SK-N-SH (cell line): ENCODE data around the gene ZNF592. TPM values are rescaled to one million over a fixed set of nuclear protein-coding genes. Genes with fewer than 3 reads are reported as not detected.

Experiments
- CTCF ChIA-PET: fragments of 300-600, 350-600 bp; formaldehyde crosslinking; extraction: SDS; loops from one replicate; lab custom pipeline; 2021; lab: Yijun Ruan, JAX
- POLR2A ChIA-PET: fragments of 350-600 bp; sonication (Branson Sonifier 250); formaldehyde crosslinking; extraction: SDS; loops from one replicate; lab custom pipeline; 2020; ENCODE audit warnings: antibody characterized with exemption, inconsistent platforms; lab: Yijun Ruan, JAX
- DNase-seq: peaks from one replicate; pipeline ENCODE4 v3.0.0; 2012
- H2AFZ ChIP-seq: fragments of 200-600 bp; sonication (generic); 2 replicates; pipeline ENCODE4 v1.8.1; 2016; ENCODE audit warnings: antibody characterized with exemption, mild to moderate bottlenecking, low read depth
- H3F3A ChIP-seq: fragments of 200-600 bp; sonication (generic); replicated peaks from 2 replicates; pipeline ENCODE3; 2016; ENCODE audit warnings: antibody characterized with exemption, mild to moderate bottlenecking; ENCODE audit not compliant: insufficient read depth
- H3K27ac ChIP-seq, 2 experiments: fragments of 200-500 bp in 1 of 2; fragments of 200-600 bp in 1 of 2; sonication (Bioruptor generic) in 1 of 2; sonication (generic), shearing (Covaris generic) in 1 of 2; 2 replicates each; pipeline versions ENCODE4 v1.5.1 to v1.6.1; 2014 to 2016; ENCODE audit warnings: low read depth in 2 of 2, inconsistent platforms in 1 of 2, low read length in 1 of 2, mild to moderate bottlenecking in 1 of 2, mixed read lengths in 1 of 2
- H3K27me3 ChIP-seq: fragments of 200-600 bp; sonication (generic), shearing (Covaris generic); 2 replicates; pipeline ENCODE4 v1.6.1; 2016; ENCODE audit warnings: mixed run types; ENCODE audit not compliant: insufficient read depth
- H3K36me3 ChIP-seq, 2 experiments: fragments of 200-500 bp in 1 of 2; fragments of 200-600 bp in 1 of 2; sonication (Bioruptor generic) in 1 of 2; sonication (generic) in 1 of 2; replicated peaks in 1 of 2; 2 replicates each; pipeline versions ENCODE3 to v1.5.1; 2014 to 2016; ENCODE audit warnings: low read length in 1 of 2, mild to moderate bottlenecking in 1 of 2; ENCODE audit not compliant: insufficient read depth in 2 of 2, control insufficient read depth in 1 of 2
- H3K4me1 ChIP-seq, 2 experiments: fragments of 200-500 bp in 1 of 2; fragments of 200-600 bp in 1 of 2; sonication (Bioruptor generic) in 1 of 2; sonication (generic), shearing (Covaris generic) in 1 of 2; 2 replicates each; pipeline versions ENCODE4 v1.5.1 to v1.6.1; 2014 to 2016; ENCODE audit warnings: low read depth in 1 of 2, low read length in 1 of 2, mixed run types in 1 of 2; ENCODE audit not compliant: insufficient read depth in 2 of 2, control insufficient read depth in 1 of 2
- H3K4me2 ChIP-seq: fragments of 200-600 bp; sonication (generic), shearing (Covaris generic); 2 replicates; pipeline ENCODE4 v1.6.1; 2017; ENCODE audit warnings: mixed run types
- H3K4me3 ChIP-seq, 2 experiments: fragments of 200-500 bp in 1 of 2; fragments of 200-600 bp in 1 of 2; sonication (Bioruptor generic) in 1 of 2; sonication (generic), shearing (Covaris generic) in 1 of 2; 2 replicates each; pipeline versions ENCODE4 v1.5.1 to v1.8.1; 2014 to 2016; ENCODE audit warnings: low read depth in 2 of 2, inconsistent platforms in 1 of 2, low read length in 1 of 2, mild to moderate bottlenecking in 1 of 2, mixed read lengths in 1 of 2, moderate library complexity in 1 of 2
- H3K79me2 ChIP-seq: fragments of 200-600 bp; sonication (generic); 2 replicates; pipeline ENCODE4 v1.8.1; 2017; ENCODE audit warnings: mild to moderate bottlenecking; ENCODE audit not compliant: insufficient read depth
- H3K9ac ChIP-seq: fragments of 200-600 bp; sonication (generic); 2 replicates; pipeline ENCODE4 v1.6.1; 2017; ENCODE audit warnings: mixed run types
- H3K9me2 ChIP-seq: fragments of 200-600 bp; sonication (generic); 2 replicates; pipeline ENCODE4 v1.6.1; 2017; ENCODE audit warnings: mixed run types
- H3K9me3 ChIP-seq: fragments of 200-600 bp; sonication (generic); 2 replicates; pipeline ENCODE4 v1.6.1; 2017; ENCODE audit warnings: mixed run types, mild to moderate bottlenecking, moderate library complexity
- H4K20me1 ChIP-seq: fragments of 200-600 bp; sonication (generic); 2 replicates; pipeline ENCODE4 v1.6.1; 2017; ENCODE audit warnings: mild to moderate bottlenecking, mixed run types; ENCODE audit not compliant: insufficient read depth
- CHD2 ChIP-seq: fragments of 150-350 bp; IDR thresholded peaks from 2 replicates; pipeline ENCODE4 v1.6.1; 2018; ENCODE audit warnings: low read length; ENCODE audit not compliant: partially characterized antibody
- FOXJ3 ChIP-seq: sonication (generic); formaldehyde crosslinking; IDR thresholded peaks from 2 replicates; pipeline ENCODE4 v1.5.1; 2020; ENCODE audit warnings: mild to moderate bottlenecking, missing genetic modification reagents
- FOXM1 ChIP-seq: IDR thresholded peaks from 2 replicates; pipeline ENCODE4 v1.4.0; 2012; ENCODE audit warnings: low read depth, mild to moderate bottlenecking
- MAX ChIP-seq: IDR thresholded peaks from 2 replicates; pipeline ENCODE4 v1.4.0; 2012; ENCODE audit warnings: low read depth
- MXI1 ChIP-seq: IDR thresholded peaks from 2 replicates; pipeline ENCODE4 v1.6.1; 2012; ENCODE audit warnings: mild to moderate bottlenecking, low read depth, low read length, improper control_type of control experiment
- NFIC ChIP-seq: IDR thresholded peaks from 2 replicates; pipeline ENCODE4 v1.4.0; 2012; ENCODE audit warnings: borderline replicate concordance
- PBX3 ChIP-seq: IDR thresholded peaks from 2 replicates; pipeline ENCODE4; 2012
- POLR2AphosphoS5 ChIP-seq: IDR thresholded peaks from 2 replicates; pipeline ENCODE4 v1.6.1; 2012; ENCODE audit warnings: low read depth, low read length
- RFX5 ChIP-seq: IDR thresholded peaks from 2 replicates; pipeline ENCODE4 v1.6.1; 2012; ENCODE audit warnings: mild to moderate bottlenecking, improper control_type of control experiment, low read length
- RXRA ChIP-seq: IDR thresholded peaks from 2 replicates; pipeline ENCODE4 v1.4.0; 2012; ENCODE audit warnings: low read depth, mild to moderate bottlenecking, borderline replicate concordance
- SIN3A ChIP-seq: IDR thresholded peaks from 2 replicates; pipeline ENCODE4 v1.6.1; 2012; ENCODE audit warnings: low read depth, mild to moderate bottlenecking, low read length, moderate library complexity, borderline replicate concordance
- TAF1 ChIP-seq: IDR thresholded peaks from 2 replicates; pipeline ENCODE4 v1.6.1; 2012; ENCODE audit warnings: low read depth, mild to moderate bottlenecking, low read length, moderate library complexity, borderline replicate concordance
- TEAD4 ChIP-seq: IDR thresholded peaks from 2 replicates; pipeline ENCODE4 v1.4.0; 2012; ENCODE audit warnings: mild to moderate bottlenecking, borderline replicate concordance; ENCODE audit not compliant: insufficient read depth
- WGBS: methylation state at CpG from one replicate; pipeline ENCODE4 v1.1.6; 2017; ENCODE audit warnings: low lambda C conversion rate; 5-methylcytosine and 5-hydroxymethylcytosine counted together
- polyA plus RNA-seq, 3 experiments: library from polyadenylated mRNA; depleted of rRNA; stranded (reverse); fragments of >200 nt; gene quantifications; 2 replicates each; pipeline ENCODE4 v1.2.3, GENCODE V29; 2012

Gene ZNF592
- polyA plus RNA-seq, 1 of the 3 experiments (the other 2 are of a cell fraction), result 8.0 TPM

DNA sequence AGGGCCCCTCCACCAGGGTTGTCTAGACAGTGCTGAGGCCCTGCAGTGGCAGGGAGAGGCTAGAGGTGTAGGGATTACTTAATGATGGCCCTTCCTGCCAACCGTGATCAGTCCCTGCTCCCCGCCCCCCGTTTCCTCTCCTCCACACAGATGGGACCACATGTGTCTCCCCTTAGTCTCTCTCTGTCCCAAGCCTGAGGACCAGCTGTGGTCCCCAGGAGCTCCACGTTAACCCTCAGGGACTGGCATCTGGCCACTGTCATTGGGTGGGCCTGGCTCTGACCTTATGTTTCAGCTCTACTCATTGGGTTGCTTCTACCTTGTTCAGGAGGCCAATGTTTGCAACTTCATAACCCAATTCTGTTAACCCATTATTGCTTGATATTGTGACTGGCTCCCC, 62.8 kb downstream of the ZNF592 start:
- WGBS, result 92% methylated on average over 4 of the region's 4 CpGs
- Histone ChIP-seq H3K9ac (no peak overlapping the region), H3K27me3 (no peaks in the 10 kb centered on the region), H3K27ac (no peak overlapping the region), H3K9me2 (no peaks in the 10 kb centered on the region), H3K4me3 (no peak overlapping the region), H2AFZ (no peak overlapping the region), H3K36me3 (peaks cover 3 to 5% of the 10 kb centered on the region in 2 experiments), H3K4me1 (peaks cover 0 to under 1% of the 10 kb centered on the region in 2 experiments; a peak in 1 of 4 replicates), H3K4me2 (no peak overlapping the region), H4K20me1 (no peaks in the 10 kb centered on the region), H3K9me3 (no peaks in the 10 kb centered on the region), H3F3A (no peaks in the 10 kb centered on the region), H3K79me2 (no peaks in the 10 kb centered on the region)
- POLR2A ChIA-PET, result no interaction called here
- no peak for DNase-seq
- CTCF ChIA-PET, result interaction anchor here (0.9 to 1.4 kb wide), 3 partner anchors 11 to 117 kb away, joined by 3 to 4 read pairs (median 3); no protein-coding TSS in a partner anchor
- TF ChIP-seq FOXJ3 (no peak), TAF1 (no peak), SIN3A (no peak), MAX (no peak), MXI1 (no peak)

DNA sequence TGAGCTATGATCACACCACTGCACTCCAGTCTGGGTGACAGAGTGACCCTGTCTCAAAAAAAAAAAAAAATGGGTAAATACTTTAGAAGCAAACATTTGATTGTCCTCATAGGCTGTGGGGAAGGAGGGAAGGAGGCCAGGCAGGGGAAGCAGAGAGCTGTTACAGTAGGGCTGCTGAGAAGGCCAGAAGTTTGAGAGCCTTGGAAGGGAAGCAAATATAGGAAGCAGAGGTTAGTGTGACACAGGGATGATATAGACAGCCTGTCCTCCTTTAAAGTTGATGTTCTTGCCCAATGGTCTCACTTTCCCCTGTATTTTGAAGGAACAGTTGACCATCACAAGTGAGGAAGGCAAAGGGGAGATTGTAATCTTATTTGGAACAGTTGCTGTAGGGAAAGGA, 63.4 kb downstream of the ZNF592 start:
- Histone ChIP-seq H3K4me1 (no peaks in the 10 kb centered on the region; a peak in 1 of 4 replicates), H3K36me3 (peaks cover 0 to 5% of the 10 kb centered on the region in 2 experiments), H3K79me2 (no peaks in the 10 kb centered on the region), H2AFZ (no peak overlapping the region), H3K4me2 (no peak overlapping the region), H3K9ac (no peak overlapping the region), H3K9me3 (no peaks in the 10 kb centered on the region), H3K9me2 (no peaks in the 10 kb centered on the region), H3K27me3 (no peaks in the 10 kb centered on the region), H3K4me3 (no peak overlapping the region), H3K27ac (no peak overlapping the region), H3F3A (no peaks in the 10 kb centered on the region), H4K20me1 (no peaks in the 10 kb centered on the region)
- TF ChIP-seq PBX3 (no peak), TEAD4 (no peak), POLR2AphosphoS5 (no peak), NFIC (no peak), MXI1 (no peak), RFX5 (no peak), FOXM1 (no peak), RXRA (no peak), FOXJ3 (no peak), CHD2 (no peak)
- DNase-seq, result no peak
- CTCF ChIA-PET, result interaction anchor here (0.9 to 1.4 kb wide), 2 partner anchors 10 to 12 kb away, joined by 3 read pairs; no protein-coding TSS in a partner anchor
- POLR2A ChIA-PET, result no interaction called here
